Measurements from ENCODE around the gene GDI1. TPM values are rescaled to one million over a fixed set of nuclear protein-coding genes. Genes with fewer than 3 reads are reported as not detected.
A peak's percentile ranks its signal among the peaks of the same experiment; 100 is the strongest.
"Not testable (repeated sequence)": the region's sequence is repeated elsewhere in the genome, so short reads cannot be mapped to it uniquely, and the experiment has no call there.

Gene GDI1
- total and polyA plus RNA-seq, 10 of the 15 experiments (the other 5 are each of a cell fraction or from before 2014, with no cell fraction given) = 0.92 to 102 (median 49.6) TPM

DNA sequence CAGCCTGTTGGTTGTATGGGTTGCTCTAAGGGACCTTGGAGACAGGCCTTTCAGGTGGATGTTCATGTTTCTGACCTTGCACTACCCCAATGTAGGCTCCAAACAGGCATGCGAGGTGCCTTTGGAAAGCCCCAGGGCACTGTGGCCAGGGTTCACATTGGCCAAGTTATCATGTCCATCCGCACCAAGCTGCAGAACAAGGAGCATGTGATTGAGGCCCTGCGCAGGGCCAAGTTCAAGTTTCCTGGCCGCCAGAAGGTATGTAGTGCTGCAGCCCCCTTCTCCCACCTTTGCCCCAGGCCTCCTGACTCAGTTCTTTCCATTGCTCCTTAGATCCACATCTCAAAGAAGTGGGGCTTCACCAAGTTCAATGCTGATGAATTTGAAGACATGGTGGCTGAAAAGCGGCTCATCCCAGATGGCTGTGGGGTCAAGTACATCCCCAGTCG, 36.6 kb upstream of the GDI1 start:
- H3K4me1 ChIP-seq (ENCODE audit: control insufficient read depth, insufficient read depth, low read length); intact Hi-C loops (cut with micrococcal nuclease; ENCODE audit: unreplicated experiment); H4K20me1 ChIP-seq (ENCODE audit: control insufficient read depth, insufficient read depth); H3K9me3 ChIP-seq (replicated peaks; ENCODE audit: control insufficient read depth, insufficient read depth, low read length); BruUV-seq (replicated peaks); H2AFZ ChIP-seq (ENCODE audit: control insufficient read depth, low read depth, low read length); H3K27ac ChIP-seq (ENCODE audit: control insufficient read depth, insufficient read depth); DNase-seq (ENCODE audit: low read depth, low spot score); ATAC-seq; FAIRE-seq; in situ Hi-C loops (cut with MboI); H3K27me3 ChIP-seq (replicated peaks in 1 of 2; ENCODE audit: control insufficient read depth in 2 of 2, insufficient read depth in 2 of 2, low read length in 1 of 2); SMC1A ChIA-PET (ENCODE audit: uncharacterized antibody, unreplicated experiment): not testable (repeated sequence)
- 47% methylated on average over 6 of the region's 6 CpGs for WGBS (ENCODE audit: insufficient coverage, insufficient replicate concordance, low lambda C conversion rate, missing lambda C conversion rate)
- Histone ChIP-seq H3K4me2 (ENCODE audit: control insufficient read depth, insufficient read depth) (peak overlapping the region; percentile 82), H3K36me3 (ENCODE audit: control insufficient read depth in 2 of 2, insufficient read depth in 2 of 2, low read length in 1 of 2) (peaks cover 10 to 12% of the 10 kb centered on the region in 2 experiments), H3K4me3 (peak overlapping the region; percentile 73), H3K9ac (ENCODE audit: control insufficient read depth, insufficient read depth, low read length) (peak overlapping the region; percentile 99; the same call in 1 of the 2 replicates), H3K79me2 (ENCODE audit: control insufficient read depth, insufficient read depth, low read length) (peaks cover 29% of the 10 kb centered on the region)
- ChIA-PET POLR2A (interaction anchor here (3.8 kb wide), 1 partner anchor 11 kb away, joined by 22 read pairs; the partner anchor contains the start of gene TAFAZZIN), CTCF (interaction anchor here (1.6 to 3.0 kb wide), 4 partner anchors 10 to 133 kb away, joined by 8 to 23 read pairs (median 12); partner anchors contain the start of genes FLNA and TAFAZZIN), RAD21 (ENCODE audit: unreplicated experiment) (interaction anchor here (1.9 kb wide), 1 partner anchor 12 kb away, joined by 5 read pairs; no protein-coding TSS in a partner anchor)
- 0 out of 2 replicates have a peak, but pooled peaks have one; percentile 52 for TF ChIP-seq BACH1 (IDR thresholded peaks at IDR 0.05; ENCODE audit: borderline replicate concordance)

- Histone ChIP-seq H3K9me3 (replicated peaks; ENCODE audit: control insufficient read depth, insufficient read depth, low read length) (no peaks in the 10 kb centered on the region; the same call in 2 of the 3 replicates), H2AFZ (ENCODE audit: control insufficient read depth, low read depth, low read length) (no peak overlapping the region), H3K9ac (ENCODE audit: control insufficient read depth, insufficient read depth, low read length) (no peak overlapping the region), H3K4me2 (ENCODE audit: control insufficient read depth, insufficient read depth) (no peak overlapping the region), H3K36me3 (ENCODE audit: control insufficient read depth in 2 of 2, insufficient read depth in 2 of 2, low read length in 1 of 2) (peaks cover 10 to 12% of the 10 kb centered on the region in 2 experiments), H3K4me3 (no peak overlapping the region), H4K20me1 (ENCODE audit: control insufficient read depth, insufficient read depth) (peaks cover 5% of the 10 kb centered on the region; the same call in 1 of the 2 replicates), H3K4me1 (ENCODE audit: control insufficient read depth, insufficient read depth, low read length) (peaks cover 3% of the 10 kb centered on the region; the same call in 1 of the 2 replicates), H3K27me3 (replicated peaks in 1 of 2; ENCODE audit: control insufficient read depth in 2 of 2, insufficient read depth in 2 of 2, low read length in 1 of 2) (no peaks in the 10 kb centered on the region), H3K79me2 (ENCODE audit: control insufficient read depth, insufficient read depth, low read length) (peaks cover 29% of the 10 kb centered on the region), H3K27ac (ENCODE audit: control insufficient read depth, insufficient read depth) (no peak overlapping the region)
- SMC1A ChIA-PET (ENCODE audit: uncharacterized antibody, unreplicated experiment) = no interaction called here
- ATAC-seq (peak; percentile 1; the same call in 1 of the 3 replicates), FAIRE-seq (no peak), DNase-seq (ENCODE audit: low read depth, low spot score) (no peak)
- intact Hi-C loops (cut with micrococcal nuclease; ENCODE audit: unreplicated experiment) (no loop called here), in situ Hi-C loops (cut with MboI) (no loop called here)
- CTCF ChIA-PET = no interaction called here
- 22% methylated on average over 6 of the region's 6 CpGs for WGBS (ENCODE audit: insufficient coverage, insufficient replicate concordance, low lambda C conversion rate, missing lambda C conversion rate)
- no TSS peak for BruUV-seq (replicated peaks)
- POLR2A ChIA-PET = interaction anchor here (0.8 to 3.8 kb wide), 2 partner anchors 10 to 42 kb away, joined by 3 to 22 read pairs; partner anchors contain the start of gene TAFAZZIN
- RAD21 ChIA-PET (ENCODE audit: unreplicated experiment) = no interaction called here
- TF ChIP-seq IKZF2 (IDR thresholded peaks at IDR 0.05) (no peak), POLR2A (IDR thresholded peaks at IDR 0.05; ENCODE audit: low read depth, low read length) (peak; percentile 90), NFYB (IDR thresholded peaks at IDR 0.05; ENCODE audit: insufficient read depth, low read depth, low read length) (no peak), ZNF274 (IDR thresholded peaks at IDR 0.05; ENCODE audit: insufficient read depth, insufficient read length) (no peak), CBX5 (IDR thresholded peaks at IDR 0.05; ENCODE audit: low read depth) (no peak), ATF2 (IDR thresholded peaks at IDR 0.05; ENCODE audit: low read length) (peak; percentile 63; the same call in 1 of the 2 replicates), ZBED1 (IDR thresholded peaks at IDR 0.05; ENCODE audit: borderline replicate concordance) (peak; percentile 91; the same call in 1 of the 2 replicates), RUNX3 (IDR thresholded peaks at IDR 0.05; ENCODE audit: low read length) (0 out of 2 replicates have a peak, but pooled peaks have one; percentile 11), HDAC2 (IDR thresholded peaks at IDR 0.05) (no peak), ATF7 (IDR thresholded peaks at IDR 0.05; ENCODE audit: low read depth) (no peak), TARDBP (IDR thresholded peaks at IDR 0.05; ENCODE audit: borderline replicate concordance) (no peak), TCF3 (IDR thresholded peaks at IDR 0.05; ENCODE audit: borderline replicate concordance, insufficient read depth, low read depth, low read length) (no peak), HDAC6 (IDR thresholded peaks at IDR 0.05; ENCODE audit: unreplicated experiment) (peak; percentile 71)
Observed at GRCh38 chrX:154401045-154401799, 35.7 kb upstream of the GDI1 start.
